ENCODE measurements around the gene MEA1. TPM values are rescaled to one million over a fixed set of nuclear protein-coding genes. Genes with fewer than 3 reads are reported as not detected.
"Not testable (repeated sequence)": the region's sequence is repeated elsewhere in the genome, so short reads cannot be mapped to it uniquely, and the experiment has no call there.

MEA1 gene
- total RNA-seq, 1 experiment from 2014 or later, result 51.7 TPM

DNA sequence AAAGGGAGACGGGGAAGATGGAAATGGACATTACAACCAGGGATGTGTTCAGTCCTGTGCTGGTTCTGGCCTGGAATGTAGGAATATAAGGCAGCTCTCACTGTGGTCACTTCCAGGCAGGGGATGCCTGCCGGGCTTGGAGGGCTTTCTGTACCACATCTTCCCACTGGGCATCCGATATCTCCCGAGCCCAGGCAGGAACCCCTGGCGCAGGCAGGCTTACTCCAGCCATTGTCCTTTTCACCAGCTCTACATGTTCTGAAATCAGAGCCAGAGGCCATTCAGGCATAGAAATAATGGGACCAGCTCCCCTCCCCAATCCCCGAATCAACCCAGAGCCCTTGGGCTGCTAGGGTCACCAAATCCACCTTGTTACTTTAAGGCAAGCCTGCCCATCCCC is 1.4 kb downstream of the MEA1 start:
- Histone ChIP-seq H3K9me2 (replicated peaks; ENCODE audit: insufficient read depth, low read length) (no peaks in the 10 kb centered on the region), H3K79me2 (ENCODE audit: low read length) (peaks cover 56% of the 10 kb centered on the region), H3K4me3 (ENCODE audit: low read length) (peak overlapping the region; percentile 96), H3K27me3 (ENCODE audit: low read length) (no peaks in the 10 kb centered on the region), H3K4me2 (ENCODE audit: low read depth, low read length, poor library complexity, severe bottlenecking) (peak overlapping the region; percentile 96), H3K4me1 (ENCODE audit: low read length) (peaks cover 28% of the 10 kb centered on the region), H3K36me3 (ENCODE audit: insufficient read depth, low read length) (0 out of 2 replicates have a peak, but pooled peaks cover 20% of the 10 kb centered on the region), H3K27ac (ENCODE audit: low read length) (0 out of 2 replicates have a peak overlapping the region, but pooled peaks have one; percentile 39), H3K9me3 (ENCODE audit: low read length) (no peaks in the 10 kb centered on the region), H3K9ac (ENCODE audit: low read length) (peak overlapping the region; percentile 93), H2AFZ (ENCODE audit: low read length) (no peak overlapping the region), H4K20me1 (ENCODE audit: insufficient read depth, low read depth, low read length) (no peaks in the 10 kb centered on the region)
- peak; percentile 34 for DNase-seq

- Histone ChIP-seq H3K36me3 (ENCODE audit: insufficient read depth, low read length) (0 out of 2 replicates have a peak, but pooled peaks cover 20% of the 10 kb centered on the region), H3K9me3 (ENCODE audit: low read length) (no peaks in the 10 kb centered on the region), H3K9me2 (replicated peaks; ENCODE audit: insufficient read depth, low read length) (no peaks in the 10 kb centered on the region), H4K20me1 (ENCODE audit: insufficient read depth, low read depth, low read length) (no peaks in the 10 kb centered on the region), H3K9ac (ENCODE audit: low read length) (peak overlapping the region; percentile 93; the same call in 1 of the 2 replicates), H3K4me1 (ENCODE audit: low read length) (peaks cover 28% of the 10 kb centered on the region), H3K4me2 (ENCODE audit: low read depth, low read length, poor library complexity, severe bottlenecking) (peak overlapping the region; percentile 96), H2AFZ (ENCODE audit: low read length) (no peak overlapping the region), H3K27me3 (ENCODE audit: low read length) (no peaks in the 10 kb centered on the region), H3K27ac (ENCODE audit: low read length) (no peak overlapping the region), H3K4me3 (ENCODE audit: low read length) (no peak overlapping the region), H3K79me2 (ENCODE audit: low read length) (peaks cover 47% of the 10 kb centered on the region)
- no peak for DNase-seq
These were observed 2.5 kb downstream of the MEA1 start for GRCh38 chr6:43011207-43011606.

DNA sequence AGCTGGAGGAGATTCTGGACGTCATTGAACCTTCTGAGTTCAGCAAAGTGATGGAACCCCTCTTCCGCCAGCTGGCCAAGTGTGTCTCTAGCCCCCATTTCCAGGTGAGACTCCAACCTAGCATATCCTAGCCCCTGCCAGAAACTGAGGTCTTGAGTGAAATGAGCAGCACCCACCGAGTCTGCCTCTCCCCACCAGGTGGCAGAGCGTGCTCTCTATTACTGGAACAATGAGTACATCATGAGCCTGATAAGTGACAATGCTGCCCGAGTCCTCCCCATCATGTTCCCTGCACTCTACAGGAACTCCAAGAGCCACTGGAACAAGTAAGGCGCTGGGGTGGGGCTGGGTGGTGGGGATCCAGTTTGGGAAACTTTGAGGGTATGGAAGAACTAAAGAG is 4.6 kb downstream of the MEA1 start:
- no peaks in the 10 kb centered on the region for H3K9me3 ChIP-seq (ENCODE audit: low read length)
- H3K4me1 ChIP-seq (ENCODE audit: low read length), result peaks cover 20% of the 10 kb centered on the region
- no peak overlapping the region for H3K4me2 ChIP-seq (ENCODE audit: low read depth, low read length, poor library complexity, severe bottlenecking)
- H3K9me2 ChIP-seq (replicated peaks; ENCODE audit: insufficient read depth, low read length), result no peaks in the 10 kb centered on the region
- H3K27me3 ChIP-seq (ENCODE audit: low read length), result no peaks in the 10 kb centered on the region
- no peaks in the 10 kb centered on the region for H4K20me1 ChIP-seq (ENCODE audit: insufficient read depth, low read depth, low read length)
- no peak overlapping the region for H3K27ac ChIP-seq (ENCODE audit: low read length)
- H3K9ac ChIP-seq (ENCODE audit: low read length), result peak overlapping the region; percentile 2; the same call in 1 of the 2 replicates
- H2AFZ ChIP-seq (ENCODE audit: low read length), result no peak overlapping the region
- peaks cover 27% of the 10 kb centered on the region for H3K79me2 ChIP-seq (ENCODE audit: low read length)
- 0 out of 2 replicates have a peak, but pooled peaks cover 20% of the 10 kb centered on the region for H3K36me3 ChIP-seq (ENCODE audit: insufficient read depth, low read length)
- DNase-seq, result peak; percentile 82
- H3K4me3 ChIP-seq (ENCODE audit: low read length), result no peak overlapping the region

- H3K4me2 ChIP-seq (ENCODE audit: low read depth, low read length, poor library complexity, severe bottlenecking), result no peak overlapping the region
- H3K9me2 ChIP-seq (replicated peaks; ENCODE audit: insufficient read depth, low read length), result no peaks in the 10 kb centered on the region
- H3K9me3 ChIP-seq (ENCODE audit: low read length), result no peaks in the 10 kb centered on the region
- H2AFZ ChIP-seq (ENCODE audit: low read length), result no peak overlapping the region
- H3K9ac ChIP-seq (ENCODE audit: low read length), result no peak overlapping the region
- peak; percentile 32 for DNase-seq
- no peaks in the 10 kb centered on the region for H4K20me1 ChIP-seq (ENCODE audit: insufficient read depth, low read depth, low read length)
- H3K27ac ChIP-seq (ENCODE audit: low read length), result no peak overlapping the region
- H3K4me1 ChIP-seq (ENCODE audit: low read length), result peaks cover 10% of the 10 kb centered on the region
- no peaks in the 10 kb centered on the region for H3K27me3 ChIP-seq (ENCODE audit: low read length)
- peaks cover 15% of the 10 kb centered on the region for H3K79me2 ChIP-seq (ENCODE audit: low read length)
- H3K36me3 ChIP-seq (ENCODE audit: insufficient read depth, low read length), result 0 out of 2 replicates have a peak, but pooled peaks cover 14% of the 10 kb centered on the region
- no peak overlapping the region for H3K4me3 ChIP-seq (ENCODE audit: low read length)
These were observed 6.6 kb downstream of the MEA1 start for GRCh38 chr6:43007126-43007525.

DNA sequence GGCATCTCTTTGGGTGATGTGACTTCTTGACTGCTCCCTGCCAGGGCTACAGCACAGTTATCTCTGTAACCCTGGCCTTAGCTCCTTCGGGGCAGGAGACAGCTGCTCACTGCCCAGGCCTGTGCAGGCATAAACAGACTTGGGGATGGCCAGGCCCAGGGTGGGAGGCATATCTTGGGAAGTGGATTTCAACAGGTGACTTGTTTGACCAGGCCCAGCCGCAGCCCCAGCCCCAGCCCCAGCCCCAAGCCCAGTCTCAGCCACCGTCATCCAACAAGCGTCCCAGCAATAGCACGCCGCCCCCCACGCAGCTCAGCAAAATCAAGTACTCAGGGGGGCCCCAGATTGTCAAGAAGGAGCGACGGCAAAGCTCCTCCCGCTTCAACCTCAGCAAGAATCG is 7.5 kb downstream of the MEA1 start:
- H3K9ac ChIP-seq (ENCODE audit: low read length), result no peak overlapping the region
- H3K4me1 ChIP-seq (ENCODE audit: low read length), result peaks cover 3% of the 10 kb centered on the region; the same call in 1 of the 2 replicates
- no peak overlapping the region for H2AFZ ChIP-seq (ENCODE audit: low read length)
- no peaks in the 10 kb centered on the region for H4K20me1 ChIP-seq (ENCODE audit: insufficient read depth, low read depth, low read length)
- H3K79me2 ChIP-seq (ENCODE audit: low read length), result peaks cover 8% of the 10 kb centered on the region; the same call in 1 of the 2 replicates
- H3K27ac ChIP-seq (ENCODE audit: low read length), result no peak overlapping the region
- no peak for DNase-seq
- H3K9me2 ChIP-seq (replicated peaks; ENCODE audit: insufficient read depth, low read length), result no peaks in the 10 kb centered on the region
- H3K4me2 ChIP-seq (ENCODE audit: low read depth, low read length, poor library complexity, severe bottlenecking), result no peak overlapping the region
- H3K9me3 ChIP-seq (ENCODE audit: low read length), result no peaks in the 10 kb centered on the region
- H3K27me3 ChIP-seq (ENCODE audit: low read length), result no peaks in the 10 kb centered on the region
- H3K36me3 ChIP-seq (ENCODE audit: insufficient read depth, low read length), result 0 out of 2 replicates have a peak, but pooled peaks cover 8% of the 10 kb centered on the region
- H3K4me3 ChIP-seq (ENCODE audit: low read length), result no peak overlapping the region

GRCh38 chr6:43005844-43006243 is 7.9 kb downstream of the MEA1 start:
- no peak overlapping the region for H3K27ac ChIP-seq (ENCODE audit: low read length)
- peak; percentile 38 for DNase-seq
- no peak overlapping the region for H3K9ac ChIP-seq (ENCODE audit: low read length)
- no peaks in the 10 kb centered on the region for H3K9me2 ChIP-seq (replicated peaks; ENCODE audit: insufficient read depth, low read length)
- H3K4me1 ChIP-seq (ENCODE audit: low read length), result peaks cover 3% of the 10 kb centered on the region; the same call in 1 of the 2 replicates
- H3K4me2 ChIP-seq (ENCODE audit: low read depth, low read length, poor library complexity, severe bottlenecking), result no peak overlapping the region
- no peaks in the 10 kb centered on the region for H3K27me3 ChIP-seq (ENCODE audit: low read length)
- H3K36me3 ChIP-seq (ENCODE audit: insufficient read depth, low read length), result 0 out of 2 replicates have a peak, but pooled peaks cover 7% of the 10 kb centered on the region
- H3K4me3 ChIP-seq (ENCODE audit: low read length), result no peak overlapping the region
- peaks cover 8% of the 10 kb centered on the region; the same call in 1 of the 2 replicates for H3K79me2 ChIP-seq (ENCODE audit: low read length)
- H2AFZ ChIP-seq (ENCODE audit: low read length), result no peak overlapping the region
- no peaks in the 10 kb centered on the region for H3K9me3 ChIP-seq (ENCODE audit: low read length)
- H4K20me1 ChIP-seq (ENCODE audit: insufficient read depth, low read depth, low read length), result no peaks in the 10 kb centered on the region

DNA sequence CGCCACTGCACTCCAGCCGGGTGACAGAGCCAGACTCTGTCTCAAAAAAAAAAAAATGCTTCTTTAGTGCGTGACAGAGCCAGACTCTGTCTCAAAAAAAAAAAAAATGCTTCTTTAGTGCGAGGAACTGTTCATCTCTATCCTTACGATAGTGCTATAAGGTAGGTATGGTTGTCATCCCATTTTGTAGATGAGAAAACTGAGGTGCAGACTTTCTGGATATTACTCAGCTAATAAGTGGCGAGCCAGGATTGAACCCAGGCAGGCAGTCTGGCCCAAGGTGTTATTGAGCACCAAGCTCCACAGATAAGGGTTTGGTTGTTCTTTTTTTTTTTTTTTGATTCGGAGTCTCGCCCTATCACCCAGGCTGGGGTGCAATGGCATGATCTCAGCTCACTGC is 11.9 kb downstream of the MEA1 start:
- Histone ChIP-seq H3K9ac (ENCODE audit: low read length) (no peak overlapping the region), H3K9me2 (replicated peaks; ENCODE audit: insufficient read depth, low read length) (no peaks in the 10 kb centered on the region), H3K79me2 (ENCODE audit: low read length) (peaks cover 11% of the 10 kb centered on the region), H3K4me1 (ENCODE audit: low read length) (no peaks in the 10 kb centered on the region), H3K27me3 (ENCODE audit: low read length) (no peaks in the 10 kb centered on the region), H3K9me3 (ENCODE audit: low read length) (no peaks in the 10 kb centered on the region), H2AFZ (ENCODE audit: low read length) (no peak overlapping the region), H3K4me2 (ENCODE audit: low read depth, low read length, poor library complexity, severe bottlenecking) (no peak overlapping the region), H4K20me1 (ENCODE audit: insufficient read depth, low read depth, low read length) (no peaks in the 10 kb centered on the region), H3K36me3 (ENCODE audit: insufficient read depth, low read length) (no peaks in the 10 kb centered on the region), H3K4me3 (ENCODE audit: low read length) (no peak overlapping the region), H3K27ac (ENCODE audit: low read length) (no peak overlapping the region)
- no peak for DNase-seq

DNA sequence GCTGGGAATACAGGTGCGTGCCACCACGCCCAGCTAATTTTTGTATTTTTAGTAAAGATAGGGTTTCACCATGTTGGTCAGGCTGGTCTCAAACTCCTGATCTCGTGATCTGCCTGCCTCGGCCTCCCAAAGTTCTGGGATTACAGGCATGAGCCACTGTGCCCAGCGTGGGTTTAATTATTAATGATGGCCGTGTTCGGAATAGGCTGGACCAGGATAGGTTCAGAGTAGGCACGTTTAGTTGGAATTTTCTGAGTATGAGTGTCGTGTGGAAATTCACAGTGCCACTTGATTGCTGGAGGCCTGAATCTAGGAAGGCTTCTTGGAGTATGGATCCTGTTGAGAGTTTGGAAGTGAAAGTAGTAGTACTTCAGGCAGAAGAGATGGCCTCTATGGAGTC is 15.5 kb downstream of the MEA1 start:
- not testable (repeated sequence) for H3K36me3 ChIP-seq (ENCODE audit: insufficient read depth, low read length); H2AFZ ChIP-seq (ENCODE audit: low read length); H3K9me3 ChIP-seq (ENCODE audit: low read length); H3K4me3 ChIP-seq (ENCODE audit: low read length); H3K4me1 ChIP-seq (ENCODE audit: low read length); H4K20me1 ChIP-seq (ENCODE audit: insufficient read depth, low read depth, low read length); H3K27me3 ChIP-seq (ENCODE audit: low read length); H3K4me2 ChIP-seq (ENCODE audit: low read depth, low read length, poor library complexity, severe bottlenecking); H3K9me2 ChIP-seq (replicated peaks; ENCODE audit: insufficient read depth, low read length); DNase-seq; H3K27ac ChIP-seq (ENCODE audit: low read length); H3K9ac ChIP-seq (ENCODE audit: low read length)
- peaks cover 20% of the 10 kb centered on the region for H3K79me2 ChIP-seq (ENCODE audit: low read length)
